ENCODE results near the gene AFMID. TPM values are rescaled to one million over a fixed set of nuclear protein-coding genes. Genes with fewer than 3 reads are reported as not detected.
A peak's percentile ranks its signal among the peaks of the same experiment; 100 is the strongest.

Gene AFMID
- total RNA-seq, 1 experiment from 2014 or later: 45.1 TPM

GRCh38 chr17:78176548-78177025 is 10.6 kb upstream of the AFMID start:
- DNase-seq (ENCODE audit: low spot score) (peak; percentile 82), ATAC-seq (peak; percentile 65)
- ChIA-PET CTCF (interaction anchor here (0.6 to 6.4 kb wide), 37 partner anchors 10 to 790 kb away, joined by 3 to 85 read pairs (median 4); partner anchors contain the start of genes AFMID, BIRC5, TK1 and TMC6), POLR2A (interaction anchor here (0.6 to 1.8 kb wide), 8 partner anchors 10 to 64 kb away, joined by 3 to 11 read pairs (median 4); partner anchors contain the start of genes AFMID, TK1 and TMC6)
- Mint-ChIP-seq H3K27me3 (ENCODE audit: low read depth) (no peaks in the 10 kb centered on the region), H3K9me3 (no peaks in the 10 kb centered on the region), H3K36me3 (peaks cover 62% of the 10 kb centered on the region), H3K4me3 (no peak overlapping the region), H3K27ac (no peak overlapping the region), H3K4me1 (peaks cover 42% of the 10 kb centered on the region)
- TF ChIP-seq TCF7 (CRISPR knock-in tag; IDR thresholded peaks at IDR 0.05; ENCODE audit: low read depth) (no peak), CTCF (IDR thresholded peaks at IDR 0.05) (peak; percentile 84)

- ChIA-PET POLR2A (no interaction called here), CTCF (interaction anchor here (1.2 kb wide), 1 partner anchor 27 kb away, joined by 5 read pairs; no protein-coding TSS in a partner anchor)
- Mint-ChIP-seq H3K27ac (no peak overlapping the region; the same call in 1 of the 2 replicates), H3K9me3 (no peaks in the 10 kb centered on the region), H3K4me1 (peaks cover 22% of the 10 kb centered on the region), H3K4me3 (no peak overlapping the region), H3K27me3 (ENCODE audit: low read depth) (no peaks in the 10 kb centered on the region), H3K36me3 (peaks cover 71% of the 10 kb centered on the region)
- no peak for TF ChIP-seq FOXP1 (CRISPR knock-in tag; IDR thresholded peaks at IDR 0.05; ENCODE audit: borderline replicate concordance)
- no peak for TF ChIP-seq ZNF671 (CRISPR knock-in tag; IDR thresholded peaks at IDR 0.05)
- no peak for TF ChIP-seq ETV6 (CRISPR knock-in tag; IDR thresholded peaks at IDR 0.05)
- no peak for TF ChIP-seq ZNF232 (CRISPR knock-in tag; IDR thresholded peaks at IDR 0.05)
- TF ChIP-seq MLX (CRISPR knock-in tag; IDR thresholded peaks at IDR 0.05): no peak
- ATAC-seq: no peak
- DNase-seq (ENCODE audit: low spot score): no peak
Measured at GRCh38 chr17:78179372-78179771, 7.8 kb upstream of the AFMID start.

DNA sequence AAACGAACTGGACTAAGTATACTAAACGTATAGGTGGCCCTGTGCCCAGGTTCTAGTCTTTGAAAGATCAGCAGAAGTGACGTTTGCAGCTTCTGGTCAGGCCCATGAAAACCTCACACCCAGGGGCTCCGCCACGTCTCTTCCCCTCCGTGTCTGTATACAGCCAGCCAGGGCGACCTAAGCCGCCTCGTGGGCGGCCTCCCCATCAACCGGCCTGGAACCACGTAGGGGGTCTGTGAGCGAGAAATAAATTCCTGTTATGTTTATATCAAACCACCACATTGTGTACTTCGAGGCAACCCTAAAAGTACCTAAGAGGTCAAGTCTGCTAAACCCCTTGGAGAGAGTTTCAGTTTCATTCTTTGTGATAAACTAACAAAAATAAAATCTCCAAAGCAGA is 7.1 kb upstream of the AFMID start:
- H3K27ac Mint-ChIP-seq: no peak overlapping the region
- no peak for DNase-seq (ENCODE audit: low spot score)
- ATAC-seq: no peak
- no peak overlapping the region for H3K4me3 Mint-ChIP-seq
- ChIA-PET CTCF (interaction anchor here (1.2 kb wide), 1 partner anchor 26 kb away, joined by 5 read pairs; no protein-coding TSS in a partner anchor), POLR2A (no interaction called here)
- no peaks in the 10 kb centered on the region for H3K9me3 Mint-ChIP-seq
- TF ChIP-seq TEAD4 (CRISPR knock-in tag; IDR thresholded peaks at IDR 0.05): no peak
- TF ChIP-seq RORB (CRISPR knock-in tag; IDR thresholded peaks at IDR 0.05): no peak
- TF ChIP-seq, protein P1, sequence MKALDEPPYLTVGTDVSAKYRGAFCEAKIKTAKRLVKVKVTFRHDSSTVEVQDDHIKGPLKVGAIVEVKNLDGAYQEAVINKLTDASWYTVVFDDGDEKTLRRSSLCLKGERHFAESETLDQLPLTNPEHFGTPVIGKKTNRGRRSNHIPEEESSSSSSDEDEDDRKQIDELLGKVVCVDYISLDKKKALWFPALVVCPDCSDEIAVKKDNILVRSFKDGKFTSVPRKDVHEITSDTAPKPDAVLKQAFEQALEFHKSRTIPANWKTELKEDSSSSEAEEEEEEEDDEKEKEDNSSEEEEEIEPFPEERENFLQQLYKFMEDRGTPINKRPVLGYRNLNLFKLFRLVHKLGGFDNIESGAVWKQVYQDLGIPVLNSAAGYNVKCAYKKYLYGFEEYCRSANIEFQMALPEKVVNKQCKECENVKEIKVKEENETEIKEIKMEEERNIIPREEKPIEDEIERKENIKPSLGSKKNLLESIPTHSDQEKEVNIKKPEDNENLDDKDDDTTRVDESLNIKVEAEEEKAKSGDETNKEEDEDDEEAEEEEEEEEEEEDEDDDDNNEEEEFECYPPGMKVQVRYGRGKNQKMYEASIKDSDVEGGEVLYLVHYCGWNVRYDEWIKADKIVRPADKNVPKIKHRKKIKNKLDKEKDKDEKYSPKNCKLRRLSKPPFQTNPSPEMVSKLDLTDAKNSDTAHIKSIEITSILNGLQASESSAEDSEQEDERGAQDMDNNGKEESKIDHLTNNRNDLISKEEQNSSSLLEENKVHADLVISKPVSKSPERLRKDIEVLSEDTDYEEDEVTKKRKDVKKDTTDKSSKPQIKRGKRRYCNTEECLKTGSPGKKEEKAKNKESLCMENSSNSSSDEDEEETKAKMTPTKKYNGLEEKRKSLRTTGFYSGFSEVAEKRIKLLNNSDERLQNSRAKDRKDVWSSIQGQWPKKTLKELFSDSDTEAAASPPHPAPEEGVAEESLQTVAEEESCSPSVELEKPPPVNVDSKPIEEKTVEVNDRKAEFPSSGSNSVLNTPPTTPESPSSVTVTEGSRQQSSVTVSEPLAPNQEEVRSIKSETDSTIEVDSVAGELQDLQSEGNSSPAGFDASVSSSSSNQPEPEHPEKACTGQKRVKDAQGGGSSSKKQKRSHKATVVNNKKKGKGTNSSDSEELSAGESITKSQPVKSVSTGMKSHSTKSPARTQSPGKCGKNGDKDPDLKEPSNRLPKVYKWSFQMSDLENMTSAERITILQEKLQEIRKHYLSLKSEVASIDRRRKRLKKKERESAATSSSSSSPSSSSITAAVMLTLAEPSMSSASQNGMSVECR (CRISPR knock-in tag; IDR thresholded peaks at IDR 0.05; ENCODE audit: borderline replicate concordance): no peak
- no peak for TF ChIP-seq GABPB1 (CRISPR knock-in tag; IDR thresholded peaks at IDR 0.05)
- peaks cover 26% of the 10 kb centered on the region for H3K4me1 Mint-ChIP-seq
- peaks cover 75% of the 10 kb centered on the region for H3K36me3 Mint-ChIP-seq
- no peaks in the 10 kb centered on the region for H3K27me3 Mint-ChIP-seq (ENCODE audit: low read depth)

GRCh38 chr17:78180508-78180907 is 6.7 kb upstream of the AFMID start:
- Mint-ChIP-seq H3K27ac (peak overlapping the region; percentile 13), H3K36me3 (peaks cover 71% of the 10 kb centered on the region), H3K9me3 (no peaks in the 10 kb centered on the region), H3K27me3 (ENCODE audit: low read depth) (no peaks in the 10 kb centered on the region), H3K4me1 (peaks cover 26% of the 10 kb centered on the region), H3K4me3 (no peak overlapping the region)
- CTCF ChIA-PET: interaction anchor here (1.2 kb wide), 1 partner anchor 26 kb away, joined by 5 read pairs; no protein-coding TSS in a partner anchor
- no peak for DNase-seq (ENCODE audit: low spot score)
- ATAC-seq: no peak
- POLR2A ChIA-PET: no interaction called here
- TF ChIP-seq, protein P2, sequence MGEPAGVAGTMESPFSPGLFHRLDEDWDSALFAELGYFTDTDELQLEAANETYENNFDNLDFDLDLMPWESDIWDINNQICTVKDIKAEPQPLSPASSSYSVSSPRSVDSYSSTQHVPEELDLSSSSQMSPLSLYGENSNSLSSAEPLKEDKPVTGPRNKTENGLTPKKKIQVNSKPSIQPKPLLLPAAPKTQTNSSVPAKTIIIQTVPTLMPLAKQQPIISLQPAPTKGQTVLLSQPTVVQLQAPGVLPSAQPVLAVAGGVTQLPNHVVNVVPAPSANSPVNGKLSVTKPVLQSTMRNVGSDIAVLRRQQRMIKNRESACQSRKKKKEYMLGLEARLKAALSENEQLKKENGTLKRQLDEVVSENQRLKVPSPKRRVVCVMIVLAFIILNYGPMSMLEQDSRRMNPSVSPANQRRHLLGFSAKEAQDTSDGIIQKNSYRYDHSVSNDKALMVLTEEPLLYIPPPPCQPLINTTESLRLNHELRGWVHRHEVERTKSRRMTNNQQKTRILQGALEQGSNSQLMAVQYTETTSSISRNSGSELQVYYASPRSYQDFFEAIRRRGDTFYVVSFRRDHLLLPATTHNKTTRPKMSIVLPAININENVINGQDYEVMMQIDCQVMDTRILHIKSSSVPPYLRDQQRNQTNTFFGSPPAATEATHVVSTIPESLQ (CRISPR knock-in tag; IDR thresholded peaks at IDR 0.05): no peak
- TF ChIP-seq ZNF423 (CRISPR knock-in tag; IDR thresholded peaks at IDR 0.05) (no peak), E2F4 (CRISPR knock-in tag; IDR thresholded peaks at IDR 0.05; ENCODE audit: borderline replicate concordance, low read depth) (no peak), CTCF (IDR thresholded peaks at IDR 0.05) (no peak), MLX (CRISPR knock-in tag; IDR thresholded peaks at IDR 0.05) (no peak)
